Hepatocyte (in vitro differentiated cells): ENCODE results near the gene RPRM. TPM values are rescaled to one million over a fixed set of nuclear protein-coding genes. Genes with fewer than 3 reads are reported as not detected.

Experiments
- DNase-seq: peaks from one replicate; pipeline ENCODE4 v3.0.0-alpha.2; 2016; ENCODE audit warnings: low spot score
- H2AFZ ChIP-seq: fragments of 200-600 bp; sonication (generic); 2 replicates; pipeline ENCODE4 v1.6.0; 2016; ENCODE audit warnings: antibody characterized with exemption, mild to moderate bottlenecking
- H3K27ac ChIP-seq: fragments of 200-600 bp; sonication (generic); 2 replicates; pipeline ENCODE4 v1.5.1; 2016; ENCODE audit warnings: mild to moderate bottlenecking
- H3K27me3 ChIP-seq: fragments of 200-600 bp; sonication (generic); 2 replicates; pipeline ENCODE4 v1.6.1; 2016
- H3K36me3 ChIP-seq: fragments of 200-600 bp; sonication (generic); replicated peaks from 2 replicates; pipeline ENCODE4 v1.5.1; 2016; ENCODE audit warnings: low read depth; ENCODE audit not compliant: insufficient read depth
- H3K4me1 ChIP-seq: fragments of 200-600 bp; sonication (generic); 2 replicates; pipeline ENCODE4 v1.5.1; 2016; ENCODE audit warnings: mild to moderate bottlenecking, moderate library complexity; ENCODE audit not compliant: insufficient read depth
- H3K4me2 ChIP-seq: fragments of 200-600 bp; sonication (generic); 2 replicates; pipeline ENCODE4 v1.6.0; 2016
- H3K4me3 ChIP-seq: fragments of 200-600 bp; sonication (generic); 2 replicates; pipeline ENCODE4 v1.5.1; 2016; ENCODE audit warnings: mild to moderate bottlenecking
- H3K79me2 ChIP-seq: fragments of 200-600 bp; sonication (generic); 2 replicates; pipeline ENCODE4 v1.6.0; 2017; ENCODE audit warnings: mild to moderate bottlenecking
- H3K9me2 ChIP-seq: fragments of 200-600 bp; sonication (generic); replicated peaks from 2 replicates; pipeline ENCODE4 v1.6.0; 2017; ENCODE audit warnings: mild to moderate bottlenecking; ENCODE audit not compliant: insufficient read depth
- H3K9me3 ChIP-seq: fragments of 200-600 bp; sonication (generic); 2 replicates; pipeline ENCODE4 v1.5.1; 2016; ENCODE audit warnings: low read depth, mild to moderate bottlenecking
- H4K20me1 ChIP-seq: fragments of 200-600 bp; sonication (generic); 2 replicates; pipeline ENCODE4 v1.6.0; 2016; ENCODE audit warnings: mild to moderate bottlenecking; ENCODE audit not compliant: insufficient read depth, poor library complexity, severe bottlenecking
- CTCF ChIP-seq: fragments of 200-600 bp; sonication (generic); IDR thresholded peaks from 2 replicates; pipeline ENCODE4 v1.5.1; 2016; ENCODE audit warnings: antibody characterized with exemption, mild to moderate bottlenecking; ENCODE audit not compliant: poor library complexity
- EZH2 ChIP-seq: fragments of 200-600 bp; sonication (generic); IDR thresholded peaks from 2 replicates; pipeline ENCODE4 v1.6.1; 2016; ENCODE audit warnings: antibody characterized with exemption, mild to moderate bottlenecking, borderline replicate concordance
- EZH2phosphoT487 ChIP-seq: fragments of 200-600 bp; sonication (generic); IDR thresholded peaks from one replicate; pipeline ENCODE4 v1.6.1; 2018; ENCODE audit warnings: antibody characterized with exemption, mild to moderate bottlenecking, low read depth, moderate library complexity; ENCODE audit not compliant: unreplicated experiment, severe bottlenecking
- WGBS: methylation state at CpG from one replicate; pipeline ENCODE4 v1.1.6; 2016; ENCODE audit warnings: low lambda C conversion rate; ENCODE audit errors: missing lambda C conversion rate; 5-methylcytosine and 5-hydroxymethylcytosine counted together
- polyA plus RNA-seq: library from polyadenylated mRNA; unstranded; fragments of >200 nt; fragmentation: Nextera tagmentation; extraction: Ambion mirVana; gene quantifications from 2 replicates; pipeline ENCODE4 v1.2.1, GENCODE V29; 2016
- small RNA-seq: library from RNA; depleted of rRNA; stranded (forward); fragments of <200 nt; gene quantifications from one replicate; pipeline ENCODE3, GENCODE V24; 2014
- total RNA-seq: library from RNA; depleted of rRNA; stranded (reverse); fragments of >200 nt; gene quantifications from 2 replicates; pipeline ENCODE4 v1.2.3, GENCODE V29; 2014

Gene RPRM
- total and polyA plus RNA-seq, 2 experiments from 2014 or later: 1.7 to 3.4 TPM

DNA sequence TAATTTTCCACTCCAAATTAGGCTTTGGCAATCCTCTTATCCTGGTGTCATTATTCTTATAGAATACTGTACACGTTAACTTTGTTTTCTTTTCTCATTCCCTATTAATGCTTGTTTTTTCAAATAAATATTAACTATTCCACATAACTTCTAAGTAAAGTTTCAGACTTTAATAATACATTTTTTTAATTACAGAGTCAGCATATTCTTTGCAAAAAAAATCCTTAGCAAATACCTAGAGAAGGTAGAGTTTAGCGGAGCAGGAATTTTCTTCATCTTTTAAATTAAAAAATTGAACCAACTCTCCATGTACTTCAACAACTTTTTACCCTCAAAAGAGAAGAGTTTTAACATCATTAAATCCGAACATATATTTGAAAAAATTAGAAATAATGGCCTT lies 45.2 kb downstream of the RPRM start:
- TF ChIP-seq EZH2phosphoT487 (no peak), EZH2 (no peak), CTCF (no peak)
- H3K79me2 ChIP-seq: no peaks in the 10 kb centered on the region
- no peak for DNase-seq
- no peaks in the 10 kb centered on the region for H3K9me2 ChIP-seq
- no peak overlapping the region for H3K4me3 ChIP-seq
- no peak overlapping the region for H3K27ac ChIP-seq
- 88% methylated on average over 3 of the region's 3 CpGs for WGBS
- no peak overlapping the region for H3K4me2 ChIP-seq
- H3K4me1 ChIP-seq: no peaks in the 10 kb centered on the region
- no peaks in the 10 kb centered on the region for H3K9me3 ChIP-seq
- no peaks in the 10 kb centered on the region for H3K27me3 ChIP-seq
- H4K20me1 ChIP-seq: no peaks in the 10 kb centered on the region
- no peak overlapping the region for H2AFZ ChIP-seq
- H3K36me3 ChIP-seq: no peaks in the 10 kb centered on the region

- Histone ChIP-seq H3K4me1 (no peaks in the 10 kb centered on the region), H3K36me3 (no peaks in the 10 kb centered on the region), H3K27ac (no peak overlapping the region), H3K27me3 (no peaks in the 10 kb centered on the region), H3K4me2 (no peak overlapping the region), H2AFZ (no peak overlapping the region), H4K20me1 (no peaks in the 10 kb centered on the region), H3K9me2 (no peaks in the 10 kb centered on the region), H3K9me3 (no peaks in the 10 kb centered on the region), H3K4me3 (no peak overlapping the region), H3K79me2 (no peaks in the 10 kb centered on the region)
- 70% methylated on average over 2 of the region's 2 CpGs for WGBS
- no peak for DNase-seq
- no peak for TF ChIP-seq EZH2
- TF ChIP-seq CTCF: no peak
- TF ChIP-seq EZH2phosphoT487: no peak
Measured at GRCh38 chr2:153432381-153432780, 46.2 kb downstream of the RPRM start.

DNA sequence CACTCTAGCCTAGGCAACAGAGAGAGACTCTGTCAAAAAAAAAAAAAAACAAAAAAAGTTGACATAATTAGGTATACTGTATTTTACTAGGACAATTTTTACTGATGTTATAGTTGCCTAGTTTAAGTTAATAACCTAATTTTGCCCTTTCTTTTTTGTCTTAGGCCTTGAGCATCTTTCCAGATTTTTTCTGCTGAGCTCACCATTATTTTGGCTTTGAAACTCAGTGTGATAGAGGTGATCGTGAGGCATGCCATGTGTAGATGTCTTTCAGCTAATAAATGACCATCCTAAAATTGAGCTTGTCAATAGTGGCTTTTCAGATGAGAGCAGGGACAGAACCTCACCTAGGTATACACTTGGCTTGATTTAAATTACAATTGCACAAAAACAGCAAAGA lies 47.4 kb downstream of the RPRM start:
- Histone ChIP-seq H2AFZ (no peak overlapping the region), H3K79me2 (no peaks in the 10 kb centered on the region), H3K4me2 (no peak overlapping the region), H3K27me3 (no peaks in the 10 kb centered on the region), H3K9me3 (no peaks in the 10 kb centered on the region), H3K9me2 (no peaks in the 10 kb centered on the region), H3K4me3 (no peak overlapping the region), H3K36me3 (no peaks in the 10 kb centered on the region), H3K4me1 (no peaks in the 10 kb centered on the region), H4K20me1 (no peaks in the 10 kb centered on the region), H3K27ac (no peak overlapping the region)
- TF ChIP-seq EZH2phosphoT487 (no peak), EZH2 (no peak), CTCF (no peak)
- DNase-seq: no peak
- WGBS: 89% methylated on average over 1 of the region's 1 CpG

Small RNA genes lying within 50 kb of the gene (small RNA-seq; reads per million reads assigned to genes)
- not detected for gene RF00275
